Testis (tissue), 3 donors: Measurements from ENCODE around the gene ANKRD13C. TPM values are rescaled to one million over a fixed set of nuclear protein-coding genes. Genes with fewer than 3 reads are reported as not detected.

Experiments
- DNase-seq: peaks from one replicate; pipeline ENCODE4 v3.0.0-alpha.2; 2019
- H3K27ac ChIP-seq, 2 donors: fragments of 200-600 bp; sonication (generic); one replicate each; pipeline ENCODE4 v1.5.1; 2019
- H3K27me3 ChIP-seq: fragments of 200-600 bp; sonication (generic); one replicate; pipeline ENCODE4 v1.5.1; 2019
- H3K36me3 ChIP-seq: fragments of 200-600 bp; sonication (generic); one replicate; pipeline ENCODE4 v1.5.1; 2017; ENCODE audit warnings: low read depth; ENCODE audit errors: missing control alignments
- H3K4me1 ChIP-seq: fragments of 200-600 bp; sonication (generic); one replicate; pipeline ENCODE4 v1.5.1; 2019
- H3K4me3 ChIP-seq, 2 donors: fragments of 200-600 bp; sonication (generic); one replicate each; pipeline ENCODE4 v1.5.1; 2017 to 2019
- H3K9me3 ChIP-seq: fragments of 200-600 bp; sonication (generic); one replicate; pipeline ENCODE4 v1.5.1; 2017
- POLR2A ChIP-seq: fragments of 450-650 bp; IDR thresholded peaks from one replicate; pipeline ENCODE4 v1.6.1; 2017; ENCODE audit warnings: antibody characterized with exemption, mild to moderate bottlenecking, moderate library complexity
- WGBS, 2 donors: methylation state at CpG; one replicate each; pipeline ENCODE4 v1.1.5; 2018; 5-methylcytosine and 5-hydroxymethylcytosine counted together
- intact Hi-C: fragments of 100-400 bp; cut with DNase I; formaldehyde crosslinking; loops from one replicate; pipeline ENCODE4 v1.15.1; 2023; ENCODE audit warnings: low total_unique reads
- polyA plus RNA-seq: library from polyadenylated mRNA; stranded (reverse); fragments of 350-450 nt; fragmentation: Illumina TruSeq; extraction: RNeasy Lipid Tissue Mini Kit (QIAGEN cat#74804); gene quantifications from one replicate; pipeline ENCODE4 v1.2.3, GENCODE V29; 2014; ENCODE audit warnings: low read depth, low replicate concordance; ENCODE audit not compliant: insufficient read depth
- total RNA-seq, 2 donors: library from RNA; depleted of rRNA; stranded (reverse); fragments of >200 nt; gene quantifications; one replicate each; pipeline ENCODE4 v1.2.3, GENCODE V29; 2016
- TF ChIP-seq, protein P1 (sequence below), 3 experiments: fragments of 450-650 bp in 2 of 3; fragments of 200-600 bp in 1 of 3; sonication (generic) in 1 of 3; IDR thresholded peaks; one replicate each; pipeline ENCODE4 v1.5.1; 2016 to 2019; ENCODE audit warnings: antibody characterized with exemption in 3 of 3, mild to moderate bottlenecking in 2 of 3, moderate library complexity in 1 of 3

The ANKRD13C gene
- total and polyA plus RNA-seq, 3 donors from 2014 or later = 8.0 to 21.7 (median 18.7) TPM

DNA sequence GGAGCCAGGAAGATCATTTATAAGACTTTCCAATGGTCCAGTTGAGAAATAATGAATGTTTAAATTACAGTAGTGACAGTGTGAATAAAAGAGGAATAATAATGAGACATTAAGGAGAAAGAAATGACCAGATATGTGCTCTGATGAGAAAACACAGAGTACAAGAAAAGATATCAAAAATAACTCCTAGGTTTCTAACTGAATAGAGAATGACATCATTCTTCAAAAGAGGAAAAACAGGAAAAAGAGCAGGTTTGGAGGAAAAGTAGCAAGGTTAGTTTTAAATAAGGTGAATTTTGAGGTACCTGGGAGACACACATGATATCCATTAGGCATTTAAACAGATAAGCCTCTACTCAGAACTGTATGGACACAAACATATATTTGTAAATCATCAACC lies 55.0 kb downstream of the ANKRD13C start:
- H3K9me3 ChIP-seq = no peaks in the 10 kb centered on the region
- DNase-seq = no peak
- no peaks in the 10 kb centered on the region for H3K36me3 ChIP-seq
- intact Hi-C loops = no loop called here
- TF ChIP-seq, protein P1, sequence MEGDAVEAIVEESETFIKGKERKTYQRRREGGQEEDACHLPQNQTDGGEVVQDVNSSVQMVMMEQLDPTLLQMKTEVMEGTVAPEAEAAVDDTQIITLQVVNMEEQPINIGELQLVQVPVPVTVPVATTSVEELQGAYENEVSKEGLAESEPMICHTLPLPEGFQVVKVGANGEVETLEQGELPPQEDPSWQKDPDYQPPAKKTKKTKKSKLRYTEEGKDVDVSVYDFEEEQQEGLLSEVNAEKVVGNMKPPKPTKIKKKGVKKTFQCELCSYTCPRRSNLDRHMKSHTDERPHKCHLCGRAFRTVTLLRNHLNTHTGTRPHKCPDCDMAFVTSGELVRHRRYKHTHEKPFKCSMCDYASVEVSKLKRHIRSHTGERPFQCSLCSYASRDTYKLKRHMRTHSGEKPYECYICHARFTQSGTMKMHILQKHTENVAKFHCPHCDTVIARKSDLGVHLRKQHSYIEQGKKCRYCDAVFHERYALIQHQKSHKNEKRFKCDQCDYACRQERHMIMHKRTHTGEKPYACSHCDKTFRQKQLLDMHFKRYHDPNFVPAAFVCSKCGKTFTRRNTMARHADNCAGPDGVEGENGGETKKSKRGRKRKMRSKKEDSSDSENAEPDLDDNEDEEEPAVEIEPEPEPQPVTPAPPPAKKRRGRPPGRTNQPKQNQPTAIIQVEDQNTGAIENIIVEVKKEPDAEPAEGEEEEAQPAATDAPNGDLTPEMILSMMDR (IDR thresholded peaks at IDR 0.05) = no peak
- no peak for TF ChIP-seq POLR2A
- H3K4me3 ChIP-seq = no peak overlapping the region
- no peak overlapping the region for H3K27ac ChIP-seq
- no peaks in the 10 kb centered on the region for H3K27me3 ChIP-seq
- H3K4me1 ChIP-seq = no peaks in the 10 kb centered on the region

DNA sequence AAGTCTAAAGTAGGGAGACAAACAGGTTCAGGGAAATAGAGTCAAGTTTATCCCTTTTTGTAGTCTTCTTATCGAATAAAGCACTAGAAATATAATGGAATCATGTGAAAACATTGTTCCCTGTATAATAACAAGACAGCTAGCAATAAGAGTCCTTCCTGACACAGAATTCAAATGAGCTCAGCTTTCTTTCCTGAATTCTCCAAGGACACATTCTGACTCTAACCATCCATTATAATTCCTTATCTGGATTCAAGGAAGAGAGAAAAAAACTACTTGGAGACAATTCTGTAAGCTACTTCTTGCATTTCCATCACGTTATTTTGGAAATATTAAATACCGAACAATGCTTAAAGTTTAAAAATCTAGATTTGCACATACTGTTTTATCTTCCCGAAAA lies 58.8 kb downstream of the ANKRD13C start:
- Histone ChIP-seq H3K4me1 (no peaks in the 10 kb centered on the region), H3K27me3 (no peaks in the 10 kb centered on the region), H3K27ac (no peak overlapping the region), H3K9me3 (no peaks in the 10 kb centered on the region), H3K36me3 (no peaks in the 10 kb centered on the region), H3K4me3 (no peak overlapping the region)
- WGBS, 2 donors = 76 to 82% methylated on average over 4 of the region's 4 CpGs
- intact Hi-C loops = no loop called here
- TF ChIP-seq, protein P1 (IDR thresholded peaks at IDR 0.05) = no peak
- no peak for TF ChIP-seq POLR2A
- no peak for DNase-seq

DNA sequence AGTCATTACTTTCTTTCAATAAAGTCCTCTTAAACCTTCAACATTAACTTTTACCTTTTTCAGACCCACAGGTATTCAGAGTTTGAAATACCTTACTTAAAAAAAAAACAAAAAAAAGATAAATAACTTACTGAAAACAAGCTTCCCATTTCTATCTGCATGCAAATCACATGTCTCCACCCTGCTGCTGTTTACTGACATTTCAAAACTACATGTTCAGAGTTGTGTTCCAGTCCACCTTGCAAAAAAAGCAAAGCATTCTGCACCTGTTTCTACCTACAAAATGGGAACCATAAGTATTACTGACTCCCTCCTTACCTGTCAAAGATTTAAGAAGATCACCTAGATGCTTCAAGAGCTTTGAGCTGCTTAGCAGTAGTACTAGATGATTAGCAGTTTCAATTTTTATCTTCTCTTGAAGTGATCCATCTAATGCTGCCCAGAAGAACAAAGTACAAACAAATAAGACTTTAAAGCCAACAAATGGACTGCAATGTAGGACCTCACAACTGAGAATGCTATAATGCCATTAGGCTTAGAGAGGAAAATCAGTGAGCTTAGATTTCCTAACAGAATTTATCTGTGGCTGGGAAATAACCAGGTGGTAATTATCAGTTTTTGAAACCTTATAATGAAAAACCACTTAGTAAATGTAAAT lies 61.2 kb downstream of the ANKRD13C start:
- Histone ChIP-seq H3K4me3 (no peak overlapping the region), H3K4me1 (no peaks in the 10 kb centered on the region), H3K27me3 (no peaks in the 10 kb centered on the region), H3K27ac (no peak overlapping the region), H3K36me3 (no peaks in the 10 kb centered on the region), H3K9me3 (no peaks in the 10 kb centered on the region)
- intact Hi-C loops = no loop called here
- DNase-seq = no peak
- TF ChIP-seq, protein P1 (IDR thresholded peaks at IDR 0.05) = no peak
- no peak for TF ChIP-seq POLR2A

DNA sequence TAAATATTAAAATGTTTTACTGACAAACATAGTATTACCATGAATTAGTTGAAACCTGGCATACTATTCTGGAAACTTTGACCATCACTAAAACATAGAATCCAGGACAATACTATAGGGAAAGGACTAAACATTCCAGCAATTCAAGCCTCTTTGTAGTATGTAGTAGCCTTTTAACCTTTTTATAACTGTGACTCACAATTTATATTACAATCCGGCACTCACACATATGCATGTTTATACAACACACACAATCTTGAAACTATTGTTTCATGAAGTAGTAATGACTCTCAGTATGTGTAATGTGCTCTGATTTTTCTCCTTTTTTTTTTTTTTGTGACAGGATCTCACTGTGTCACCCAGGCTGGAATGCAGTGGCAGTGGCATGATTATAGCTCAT lies 64.3 kb downstream of the ANKRD13C start:
- Histone ChIP-seq H3K9me3 (no peaks in the 10 kb centered on the region), H3K36me3 (no peaks in the 10 kb centered on the region), H3K27me3 (no peaks in the 10 kb centered on the region), H3K27ac (no peak overlapping the region), H3K4me3 (no peak overlapping the region), H3K4me1 (no peaks in the 10 kb centered on the region)
- no peak for DNase-seq
- WGBS, 2 donors = 92 to 93% methylated on average over 1 of the region's 1 CpG
- TF ChIP-seq POLR2A = no peak
- TF ChIP-seq, protein P1 (IDR thresholded peaks at IDR 0.05) = no peak
- intact Hi-C loops = no loop called here

DNA sequence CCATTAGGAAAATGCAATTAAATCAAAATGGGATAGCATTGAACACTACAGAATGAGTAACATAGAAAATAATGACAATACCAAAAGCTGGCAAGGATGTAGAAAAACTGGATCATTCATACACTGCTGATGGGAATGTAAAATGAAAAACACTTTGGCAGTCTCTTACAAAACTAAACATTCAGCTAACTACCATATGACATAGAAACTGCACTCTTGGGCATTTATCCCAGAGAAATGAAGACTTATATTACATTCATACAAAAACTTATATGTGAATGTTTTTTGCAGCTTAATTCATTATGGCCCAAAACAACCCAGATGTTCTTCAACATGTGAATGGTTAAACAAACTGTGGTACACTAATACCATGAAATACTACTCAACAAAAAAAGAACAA lies 66.4 kb downstream of the ANKRD13C start:
- Histone ChIP-seq H3K27ac (no peak overlapping the region), H3K36me3 (no peaks in the 10 kb centered on the region), H3K4me3 (no peak overlapping the region), H3K27me3 (no peaks in the 10 kb centered on the region), H3K9me3 (no peaks in the 10 kb centered on the region), H3K4me1 (no peaks in the 10 kb centered on the region)
- no peak for TF ChIP-seq POLR2A
- TF ChIP-seq, protein P1 (IDR thresholded peaks at IDR 0.05) = no peak
- intact Hi-C loops = no loop called here
- no peak for DNase-seq
